ENCODE measurements around the gene KRT3.

Gene KRT3

GRCh38 chr12:52795694-52796428 lies at the start of gene KRT3:
TSS of gene KRT3 (minus strand) at chr12:52796117. CDS start at chr12:52796042, 75 bp downstream.
- DNase-seq = peak in 1 of 10 donors; percentile 72
- intact Hi-C loops (cut with DNase I) = no loop called here

- intact Hi-C loops (cut with DNase I) = no loop called here
- DNase-seq = peak in 2 of 10 donors; percentile 68 to 77
These were observed 48.5 kb upstream of the KRT3 start for GRCh38 chr12:52844386-52844785.

- intact Hi-C loops (cut with DNase I) = no loop called here
- peak in 2 of 10 donors; percentile 54 to 78 for DNase-seq
These were observed 43.7 kb upstream of the KRT3 start for GRCh38 chr12:52839436-52840105.

GRCh38 chr12:52838609-52839435 lies 42.9 kb upstream of the KRT3 start:
- intact Hi-C loops (cut with DNase I) = no loop called here
- DNase-seq = peak in 2 of 10 donors; percentile 68 to 70

- intact Hi-C loops (cut with DNase I) = no loop called here
- DNase-seq = peak in 2 of 10 donors; percentile 39 to 42
These were observed 42.1 kb upstream of the KRT3 start for GRCh38 chr12:52837781-52838608.

- intact Hi-C loops (cut with DNase I) = no loop called here
- peak in 4 of 10 donors; percentile 24 to 83 (median 58) for DNase-seq
These were observed 41.5 kb upstream of the KRT3 start for GRCh38 chr12:52837413-52837741.

- intact Hi-C loops (cut with DNase I) = no loop called here
- DNase-seq = peak in 2 of 10 donors; percentile 15 to 44
These were observed 40.8 kb upstream of the KRT3 start for GRCh38 chr12:52836491-52837412.

- intact Hi-C loops (cut with DNase I) = no loop called here
- DNase-seq = peak in 1 of 10 donors; percentile 51
These were observed 40.1 kb upstream of the KRT3 start for GRCh38 chr12:52836042-52836466.

- DNase-seq = peak in 2 of 10 donors; percentile 49 to 63
- intact Hi-C loops (cut with DNase I) = no loop called here
These were observed 39.5 kb upstream of the KRT3 start for GRCh38 chr12:52835271-52836041.

- intact Hi-C loops (cut with DNase I) = no loop called here
These were observed 38.7 kb upstream of the KRT3 start for GRCh38 chr12:52834727-52835001.

GRCh38 chr12:52833922-52834726 lies 38.2 kb upstream of the KRT3 start, which contains the start of gene KRT79:
TSS of gene KRT79 (minus strand) at chr12:52834311. CDS start at chr12:52834260, 51 bp downstream.
- no peak for DNase-seq

More at GRCh38 chr12:52834727-52835001, 38.7 kb upstream of the KRT3 start:
- no peak for DNase-seq

GRCh38 chr12:52832985-52833905 lies 37.3 kb upstream of the KRT3 start:
- intact Hi-C loops (cut with DNase I) = no loop called here

More at GRCh38 chr12:52833922-52834726, 38.2 kb upstream of the KRT3 start, which contains the start of gene KRT79:
- intact Hi-C loops (cut with DNase I) = no loop called here

GRCh38 chr12:52832451-52832850 lies 36.5 kb upstream of the KRT3 start:
- DNase-seq = no peak
- intact Hi-C loops (cut with DNase I) = no loop called here

More at GRCh38 chr12:52832985-52833905, 37.3 kb upstream of the KRT3 start:
- DNase-seq = no peak

GRCh38 chr12:52831251-52831650 lies 35.3 kb upstream of the KRT3 start:
- peak in 2 of 10 donors; percentile 52 to 74 for DNase-seq
- intact Hi-C loops (cut with DNase I) = no loop called here

- intact Hi-C loops (cut with DNase I) = no loop called here
These were observed 34.3 kb upstream of the KRT3 start for GRCh38 chr12:52829986-52830770.

More at GRCh38 chr12:52829986-52830770, 34.3 kb upstream of the KRT3 start:
- DNase-seq = peak in 2 of 10 donors; percentile 49 to 63
